Measurements from ENCODE around the gene VEGFB. TPM values are rescaled to one million over a fixed set of nuclear protein-coding genes. Genes with fewer than 3 reads are reported as not detected.

VEGFB gene
- total and polyA plus RNA-seq, 2 of the 4 experiments (the other 2 are of a cell fraction): 3.0 to 25.1 TPM

- DNase-seq (peak; percentile 56), ATAC-seq (ENCODE audit: low read depth) (peak; percentile 73)
- in situ Hi-C loops (cut with MboI; ENCODE audit: low sequenced_read_pairs) (no loop called here), dilution Hi-C loops (cut with HindIII; ENCODE audit: low sequenced_read_pairs, unreplicated experiment) (no loop called here), intact Hi-C loops (cut with micrococcal nuclease) (loop anchor here (1.0 kb wide), 1 partner anchor 33 kb away; no protein-coding TSS in a partner anchor)
- no TSS peak for BruUV-seq (replicated peaks)
- Histone ChIP-seq H2BK20ac (ENCODE audit: low read depth, low read length) (no peak within 1 kb of the TSS), H3K27ac (ENCODE audit: insufficient read depth, low read length) (peak within 1 kb of the TSS; percentile 86), H2AK5ac (ENCODE audit: low read depth, low read length) (peak within 1 kb of the TSS; percentile 95), H3K14ac (replicated peaks; ENCODE audit: low read depth, low read length) (peak within 1 kb of the TSS; percentile 86), H2AK9ac (replicated peaks; ENCODE audit: low read depth, low read length, poor library complexity) (peak within 1 kb of the TSS; percentile 99), H3K56ac (ENCODE audit: extremely low read depth, insufficient read depth, low read length) (peak within 1 kb of the TSS; percentile 55), H3K27me3 (ENCODE audit: control insufficient read depth, insufficient read depth, low read length) (peaks cover 2% of the 10 kb centered on the region; the same call in 1 of the 2 replicates), H3K9ac (ENCODE audit: low read depth, low read length) (peak within 1 kb of the TSS; percentile 75), H3K36me3 (ENCODE audit: control insufficient read depth, insufficient read depth, low read length) (peaks cover 6% of the 10 kb centered on the region; the same call in 1 of the 2 replicates), H3K9me3 (ENCODE audit: control insufficient read depth, insufficient read depth, low read length) (no peaks in the 10 kb centered on the region), H3K18ac (ENCODE audit: low read depth, low read length) (peak within 1 kb of the TSS; percentile 17; the same call in 1 of the 2 replicates), H3K4me3 (ENCODE audit: insufficient read depth, low read depth, low read length) (peak within 1 kb of the TSS; percentile 71), H3K4ac (ENCODE audit: low read depth, low read length) (peak within 1 kb of the TSS; percentile 81), H4K91ac (ENCODE audit: insufficient read depth, low read depth, low read length) (peak within 1 kb of the TSS; percentile 55), H3K9me1 (ENCODE audit: insufficient read depth, low read length) (peaks cover 5% of the 10 kb centered on the region; the same call in 1 of the 2 replicates), H3K23ac (ENCODE audit: low read depth, low read length) (peak within 1 kb of the TSS; percentile 87; the same call in 1 of the 2 replicates), H2AFZ (replicated peaks; ENCODE audit: low read length, poor library complexity) (peak within 1 kb of the TSS; percentile 93), H4K20me1 (ENCODE audit: insufficient read depth, low read length) (no peaks in the 10 kb centered on the region), H2BK120ac (ENCODE audit: low read depth, low read length) (no peak within 1 kb of the TSS), H4K8ac (ENCODE audit: low read depth in 2 of 2, low read length in 2 of 2) (peak within 1 kb of the TSS; percentile 91 to 92; a peak in 3 of 4 replicates), H3K79me1 (ENCODE audit: low read depth in 1 of 2, low read length in 2 of 2) (peaks cover 15 to 39% of the 10 kb centered on the region in 2 experiments), H4K5ac (ENCODE audit: low read depth, low read length) (peak within 1 kb of the TSS; percentile 56), H3K4me2 (ENCODE audit: low read depth, low read length) (peak within 1 kb of the TSS; percentile 95), H3K4me1 (ENCODE audit: control insufficient read depth, insufficient read depth, low read length) (peaks cover 8% of the 10 kb centered on the region), H2BK15ac (ENCODE audit: low read depth, low read length) (no peak within 1 kb of the TSS), H2BK5ac (ENCODE audit: low read depth, low read length, poor library complexity, severe bottlenecking) (peak within 1 kb of the TSS; percentile 60)
- ChIA-PET POLR2A (ENCODE audit: unreplicated experiment) (no interaction called here), CTCF (interaction anchor here (1.6 kb wide), 1 partner anchor 20 kb away, joined by 4 read pairs; the partner anchor contains the start of gene ESRRA)
- 0% methylated on average over 37 of the region's 102 CpGs; no CpG with 5 or more reads in 1 of the 2 experiments for WGBS, 2 experiments (ENCODE audit: extremely low coverage in 2 of 2, insufficient read length in 1 of 2)
- TF ChIP-seq MXI1 (IDR thresholded peaks at IDR 0.05; ENCODE audit: borderline replicate concordance, low read depth, low read length) (0 out of 2 replicates have a peak, but pooled peaks have one; percentile 16), MAZ (IDR thresholded peaks at IDR 0.05; ENCODE audit: borderline replicate concordance, low read depth, low read length) (peak; percentile 18; the same call in 1 of the 2 replicates), RAD21 (IDR thresholded peaks at IDR 0.05; ENCODE audit: low read length) (no peak)
These were observed 50.8 kb downstream of the VEGFB start, which contains the start of gene GPR137 for GRCh38 chr11:64284962-64285884. Gene GPR137 (plus strand): TSS chr11:64285848. CDS start chr11:64286525, 677 bp downstream.
